Uterus (tissue), 2 donors: Measurements from ENCODE around the gene RAB9A.
"Not testable (repeated sequence)": the region's sequence is repeated elsewhere in the genome, so short reads cannot be mapped to it uniquely, and the experiment has no call there.

ENCODE experiments used
- POLR2A ChIP-seq, 2 donors: fragments of 450-650 bp; IDR thresholded peaks; one replicate each; pipeline ENCODE4 v1.6.1; 2016; ENCODE audit warnings: antibody characterized with exemption in 2 of 2, mild to moderate bottlenecking in 1 of 2, moderate library complexity in 1 of 2
- TF ChIP-seq, protein P1 (sequence below), 4 experiments: fragments of 200-600 bp in 2 of 4; fragments of 450-650 bp in 2 of 4; sonication (generic) in 2 of 4; IDR thresholded peaks; one replicate each; pipeline ENCODE4 v1.5.1; 2016 to 2019; ENCODE audit warnings: antibody characterized with exemption in 4 of 4, mild to moderate bottlenecking in 2 of 4, moderate library complexity in 1 of 4

DNA sequence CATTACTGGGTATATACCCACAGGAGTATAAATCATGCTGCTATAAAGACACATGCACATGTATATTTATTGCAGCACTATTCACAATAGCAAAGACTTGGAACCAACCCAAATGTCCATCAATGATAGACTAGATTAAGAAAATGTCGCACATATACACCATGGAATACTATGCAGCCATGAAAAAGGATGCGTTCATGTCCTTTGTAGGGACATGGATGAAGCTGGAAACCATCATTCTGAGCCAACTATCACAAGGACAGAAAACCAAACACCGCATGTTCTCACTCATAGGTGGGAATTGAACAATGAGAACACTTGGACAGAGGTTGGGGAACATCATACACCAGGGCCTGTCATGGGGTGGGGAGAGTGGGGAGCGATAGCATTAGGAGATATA lies 9.2 kb upstream of the RAB9A start:
- TF ChIP-seq POLR2A (IDR thresholded peaks at IDR 0.05) = not testable (repeated sequence)
- TF ChIP-seq, protein P1, sequence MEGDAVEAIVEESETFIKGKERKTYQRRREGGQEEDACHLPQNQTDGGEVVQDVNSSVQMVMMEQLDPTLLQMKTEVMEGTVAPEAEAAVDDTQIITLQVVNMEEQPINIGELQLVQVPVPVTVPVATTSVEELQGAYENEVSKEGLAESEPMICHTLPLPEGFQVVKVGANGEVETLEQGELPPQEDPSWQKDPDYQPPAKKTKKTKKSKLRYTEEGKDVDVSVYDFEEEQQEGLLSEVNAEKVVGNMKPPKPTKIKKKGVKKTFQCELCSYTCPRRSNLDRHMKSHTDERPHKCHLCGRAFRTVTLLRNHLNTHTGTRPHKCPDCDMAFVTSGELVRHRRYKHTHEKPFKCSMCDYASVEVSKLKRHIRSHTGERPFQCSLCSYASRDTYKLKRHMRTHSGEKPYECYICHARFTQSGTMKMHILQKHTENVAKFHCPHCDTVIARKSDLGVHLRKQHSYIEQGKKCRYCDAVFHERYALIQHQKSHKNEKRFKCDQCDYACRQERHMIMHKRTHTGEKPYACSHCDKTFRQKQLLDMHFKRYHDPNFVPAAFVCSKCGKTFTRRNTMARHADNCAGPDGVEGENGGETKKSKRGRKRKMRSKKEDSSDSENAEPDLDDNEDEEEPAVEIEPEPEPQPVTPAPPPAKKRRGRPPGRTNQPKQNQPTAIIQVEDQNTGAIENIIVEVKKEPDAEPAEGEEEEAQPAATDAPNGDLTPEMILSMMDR (IDR thresholded peaks at IDR 0.05) = not testable (repeated sequence)
